ENCODE data around the gene FOXS1.

DNA sequence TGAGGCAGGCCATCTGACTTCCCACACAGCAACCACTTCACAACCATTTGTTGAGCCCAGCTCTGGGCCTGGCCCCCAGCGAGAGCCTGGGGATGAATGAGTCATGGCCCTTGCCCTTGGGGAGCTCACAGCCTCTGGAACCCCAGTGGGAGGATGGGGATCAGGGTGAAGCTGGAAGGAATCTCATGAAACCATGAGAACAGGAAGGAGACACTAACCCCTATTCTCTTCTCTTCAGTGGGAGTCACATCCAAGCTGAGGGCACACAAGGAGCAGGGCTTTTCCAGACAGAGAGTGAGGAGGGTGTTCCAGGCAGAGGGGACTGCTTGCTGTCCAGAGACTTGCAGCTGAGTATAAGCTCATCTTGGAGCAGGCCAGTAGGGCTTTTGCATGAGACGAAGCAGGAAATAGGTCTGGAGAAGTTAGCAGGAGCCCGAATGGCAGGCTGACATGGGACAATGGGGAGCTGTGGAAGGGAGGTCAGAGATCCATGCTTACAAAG lies 7.5 kb downstream of the FOXS1 start:
- TF ChIP-seq, protein P1, sequence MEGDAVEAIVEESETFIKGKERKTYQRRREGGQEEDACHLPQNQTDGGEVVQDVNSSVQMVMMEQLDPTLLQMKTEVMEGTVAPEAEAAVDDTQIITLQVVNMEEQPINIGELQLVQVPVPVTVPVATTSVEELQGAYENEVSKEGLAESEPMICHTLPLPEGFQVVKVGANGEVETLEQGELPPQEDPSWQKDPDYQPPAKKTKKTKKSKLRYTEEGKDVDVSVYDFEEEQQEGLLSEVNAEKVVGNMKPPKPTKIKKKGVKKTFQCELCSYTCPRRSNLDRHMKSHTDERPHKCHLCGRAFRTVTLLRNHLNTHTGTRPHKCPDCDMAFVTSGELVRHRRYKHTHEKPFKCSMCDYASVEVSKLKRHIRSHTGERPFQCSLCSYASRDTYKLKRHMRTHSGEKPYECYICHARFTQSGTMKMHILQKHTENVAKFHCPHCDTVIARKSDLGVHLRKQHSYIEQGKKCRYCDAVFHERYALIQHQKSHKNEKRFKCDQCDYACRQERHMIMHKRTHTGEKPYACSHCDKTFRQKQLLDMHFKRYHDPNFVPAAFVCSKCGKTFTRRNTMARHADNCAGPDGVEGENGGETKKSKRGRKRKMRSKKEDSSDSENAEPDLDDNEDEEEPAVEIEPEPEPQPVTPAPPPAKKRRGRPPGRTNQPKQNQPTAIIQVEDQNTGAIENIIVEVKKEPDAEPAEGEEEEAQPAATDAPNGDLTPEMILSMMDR (IDR thresholded peaks at IDR 0.05): no peak
- TF ChIP-seq, protein P2, sequence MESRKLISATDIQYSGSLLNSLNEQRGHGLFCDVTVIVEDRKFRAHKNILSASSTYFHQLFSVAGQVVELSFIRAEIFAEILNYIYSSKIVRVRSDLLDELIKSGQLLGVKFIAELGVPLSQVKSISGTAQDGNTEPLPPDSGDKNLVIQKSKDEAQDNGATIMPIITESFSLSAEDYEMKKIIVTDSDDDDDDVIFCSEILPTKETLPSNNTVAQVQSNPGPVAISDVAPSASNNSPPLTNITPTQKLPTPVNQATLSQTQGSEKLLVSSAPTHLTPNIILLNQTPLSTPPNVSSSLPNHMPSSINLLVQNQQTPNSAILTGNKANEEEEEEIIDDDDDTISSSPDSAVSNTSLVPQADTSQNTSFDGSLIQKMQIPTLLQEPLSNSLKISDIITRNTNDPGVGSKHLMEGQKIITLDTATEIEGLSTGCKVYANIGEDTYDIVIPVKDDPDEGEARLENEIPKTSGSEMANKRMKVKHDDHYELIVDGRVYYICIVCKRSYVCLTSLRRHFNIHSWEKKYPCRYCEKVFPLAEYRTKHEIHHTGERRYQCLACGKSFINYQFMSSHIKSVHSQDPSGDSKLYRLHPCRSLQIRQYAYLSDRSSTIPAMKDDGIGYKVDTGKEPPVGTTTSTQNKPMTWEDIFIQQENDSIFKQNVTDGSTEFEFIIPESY (IDR thresholded peaks at IDR 0.05; ENCODE audit: borderline replicate concordance, low read depth): no peak
- TF ChIP-seq EZH2phosphoT487 (IDR thresholded peaks at IDR 0.05; ENCODE audit: borderline replicate concordance, low read depth) (no peak), FOXM1 (IDR thresholded peaks at IDR 0.05; ENCODE audit: low read depth) (no peak), TEAD4 (IDR thresholded peaks at IDR 0.05; ENCODE audit: borderline replicate concordance, insufficient read depth) (no peak), POLR2AphosphoS5 (IDR thresholded peaks at IDR 0.05; ENCODE audit: low read depth, low read length) (no peak; the same call in 1 of the 2 replicates), SMC3 (IDR thresholded peaks at IDR 0.05; ENCODE audit: low read depth, low read length) (no peak), MXI1 (IDR thresholded peaks at IDR 0.05; ENCODE audit: low read depth, low read length) (no peak), TAF1 (IDR thresholded peaks at IDR 0.05; ENCODE audit: borderline replicate concordance, low read depth, low read length) (no peak), SIN3A (IDR thresholded peaks at IDR 0.05; ENCODE audit: borderline replicate concordance, low read depth, low read length) (no peak), RCOR1 (IDR thresholded peaks at IDR 0.05; ENCODE audit: low read length) (no peak), NRF1 (IDR thresholded peaks at IDR 0.05; ENCODE audit: low read depth, low read length) (no peak), ELF1 (IDR thresholded peaks at IDR 0.05) (no peak), GABPA (IDR thresholded peaks at IDR 0.05; ENCODE audit: low read depth) (no peak)
